GM19238 (cell line): ENCODE data around the gene ARHGEF10L.
"Not testable (repeated sequence)": the region's sequence is repeated elsewhere in the genome, so short reads cannot be mapped to it uniquely, and the experiment has no call there.

Experiments used
- DNase-seq: peaks from one replicate; pipeline ENCODE4 v3.0.0; 2011; ENCODE audit warnings: low spot score; ENCODE audit not compliant: insufficient read length

Gene ARHGEF10L

GRCh38 chr1:17609529-17609928 is 70.0 kb downstream of the ARHGEF10L start:
- no peak for DNase-seq

GRCh38 chr1:17610085-17610484 is 70.6 kb downstream of the ARHGEF10L start:
- DNase-seq: no peak

- no peak for DNase-seq
These were observed 71.2 kb downstream of the ARHGEF10L start for GRCh38 chr1:17610713-17611112.

DNA sequence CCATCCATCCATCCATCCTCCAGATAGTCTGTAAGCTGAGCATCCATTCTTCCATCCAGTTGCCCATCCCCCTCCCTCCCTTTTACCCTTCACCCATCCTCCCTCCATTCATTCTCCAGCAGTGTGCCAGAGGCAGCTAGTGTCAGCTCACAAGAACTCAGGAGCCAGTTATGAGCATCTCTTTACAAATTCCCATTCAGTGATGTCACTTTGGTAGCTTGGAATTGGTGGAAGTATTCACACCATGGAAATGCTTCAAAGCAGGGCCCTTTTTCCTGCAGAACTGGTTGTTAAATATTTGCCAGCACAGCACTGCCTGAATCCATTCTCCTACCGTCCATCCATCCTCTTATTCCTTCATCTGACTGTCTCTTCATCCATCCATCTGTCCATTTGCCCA is 72.5 kb downstream of the ARHGEF10L start:
- no peak for DNase-seq

DNA sequence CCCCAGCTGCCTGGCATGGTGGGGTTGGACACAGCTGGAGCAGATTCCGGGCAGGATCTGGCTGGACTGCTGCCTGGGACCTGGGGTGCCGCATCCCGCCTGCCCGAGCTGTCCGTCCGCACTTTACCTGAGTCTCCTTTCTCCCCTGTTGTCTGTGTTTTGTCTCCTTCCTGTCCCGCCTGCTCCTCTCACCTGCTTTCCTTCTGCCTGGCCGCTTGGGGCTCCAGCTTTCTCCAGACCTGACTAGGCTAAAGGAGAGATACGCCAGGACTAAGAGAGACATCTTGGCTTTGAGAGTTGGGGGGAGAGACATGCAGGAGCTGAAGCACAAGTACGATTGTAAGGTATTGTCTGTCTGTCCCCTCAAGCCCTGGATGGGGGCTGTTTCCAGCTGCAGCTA is 73.3 kb downstream of the ARHGEF10L start:
- no peak for DNase-seq

DNA sequence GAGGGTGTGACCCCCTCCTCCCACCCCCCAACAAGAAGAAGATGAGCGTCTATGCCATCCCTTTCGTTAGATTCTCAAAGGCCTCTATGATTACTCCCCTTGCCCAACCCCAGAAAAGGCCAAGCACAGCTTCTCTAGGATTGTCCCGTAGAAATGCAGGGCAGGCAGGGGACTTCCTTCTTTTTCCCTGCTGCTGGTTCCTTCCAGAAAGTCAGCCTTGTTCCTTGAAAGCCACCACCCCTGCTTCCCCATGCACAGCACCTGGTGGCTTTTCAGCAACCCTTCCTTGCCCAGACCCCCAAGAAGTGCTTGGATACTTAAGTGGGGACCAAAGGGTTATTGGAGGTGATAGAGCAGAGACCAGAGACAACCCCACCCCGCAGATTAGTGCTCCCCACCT is 75.1 kb downstream of the ARHGEF10L start:
- DNase-seq: no peak

DNA sequence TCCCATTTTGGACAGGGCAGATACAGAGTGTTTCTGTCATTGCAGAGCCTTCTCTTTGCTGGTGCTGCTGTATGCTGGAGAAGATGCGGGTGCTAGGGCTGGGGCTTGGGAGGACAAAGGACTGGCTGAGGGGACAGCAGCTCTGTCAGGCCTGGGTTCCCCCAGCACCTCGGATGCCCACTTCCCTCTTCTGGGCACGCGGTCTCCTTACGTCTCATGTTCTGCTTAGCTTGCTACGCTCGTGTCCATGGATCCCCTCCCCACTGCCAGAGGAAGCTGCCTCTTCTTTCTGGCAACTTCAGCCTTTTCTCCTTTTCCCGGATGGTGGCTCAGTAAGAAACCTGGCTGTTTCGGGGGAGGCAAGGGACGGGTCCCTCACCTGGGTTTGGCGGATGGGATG is 75.7 kb downstream of the ARHGEF10L start:
- DNase-seq: no peak

DNA sequence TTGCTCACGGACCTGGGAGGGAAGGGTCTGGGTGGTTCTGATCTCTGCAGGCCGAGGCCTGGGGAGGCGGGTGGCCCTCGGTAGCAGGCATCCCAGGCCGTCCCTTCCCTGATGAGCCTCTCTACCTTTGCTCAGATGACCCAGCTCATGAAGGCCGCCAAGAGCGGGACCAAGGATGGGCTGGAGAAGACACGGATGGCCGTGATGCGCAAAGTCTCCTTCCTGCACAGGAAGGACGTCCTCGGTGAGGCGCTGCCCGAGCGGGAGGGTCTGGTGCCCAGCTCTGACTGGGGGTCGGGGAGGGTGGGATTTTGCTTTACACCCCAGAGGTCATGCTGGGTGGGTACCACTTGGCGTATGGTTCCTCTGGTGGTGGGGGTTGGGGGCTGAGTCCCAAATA is 76.5 kb downstream of the ARHGEF10L start:
- DNase-seq: no peak

- DNase-seq: no peak
These were observed 77.3 kb downstream of the ARHGEF10L start for GRCh38 chr1:17616731-17617279.

- no peak for DNase-seq
These were observed 78.5 kb downstream of the ARHGEF10L start for GRCh38 chr1:17617787-17618557.

- DNase-seq: no peak
These were observed 79.2 kb downstream of the ARHGEF10L start for GRCh38 chr1:17618558-17619247.

GRCh38 chr1:17620448-17620847 is 81.0 kb downstream of the ARHGEF10L start:
- DNase-seq: no peak

DNA sequence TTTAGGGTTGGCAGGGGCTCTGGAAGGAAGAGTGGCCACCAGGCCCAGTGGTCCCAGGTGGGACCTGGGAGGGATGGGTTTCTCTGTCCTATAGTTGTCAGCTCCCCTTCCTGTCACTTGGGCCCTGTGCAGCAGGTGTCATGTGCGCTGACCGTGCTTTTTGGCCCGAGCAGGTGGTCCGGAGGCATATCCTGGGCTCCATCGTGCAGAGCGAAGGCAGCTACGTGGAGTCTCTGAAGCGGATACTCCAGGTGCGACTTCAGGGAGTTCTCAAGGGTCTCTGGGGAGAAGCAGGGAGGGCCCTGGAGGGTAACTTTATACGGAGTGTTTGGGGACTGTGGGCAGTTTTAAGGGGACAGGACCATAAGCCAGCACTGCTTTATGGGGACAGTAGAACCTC is 82.2 kb downstream of the ARHGEF10L start:
- no peak for DNase-seq

DNA sequence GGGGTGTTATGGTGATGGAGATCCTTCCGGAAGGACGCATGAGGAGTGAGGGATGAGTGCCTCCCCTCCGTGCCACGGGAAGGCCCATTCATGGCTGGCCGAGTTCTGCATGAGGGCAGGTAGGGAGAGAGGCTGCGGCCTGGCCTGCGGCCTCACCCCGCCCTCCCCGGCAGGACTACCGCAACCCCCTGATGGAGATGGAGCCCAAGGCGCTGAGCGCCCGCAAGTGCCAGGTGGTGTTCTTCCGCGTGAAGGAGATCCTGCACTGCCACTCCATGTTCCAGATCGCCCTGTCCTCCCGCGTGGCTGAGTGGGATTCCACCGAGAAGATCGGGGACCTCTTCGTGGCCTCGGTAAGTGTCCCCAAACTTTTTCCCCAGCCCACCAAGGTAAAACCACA is 83.3 kb downstream of the ARHGEF10L start:
- no peak for DNase-seq

DNA sequence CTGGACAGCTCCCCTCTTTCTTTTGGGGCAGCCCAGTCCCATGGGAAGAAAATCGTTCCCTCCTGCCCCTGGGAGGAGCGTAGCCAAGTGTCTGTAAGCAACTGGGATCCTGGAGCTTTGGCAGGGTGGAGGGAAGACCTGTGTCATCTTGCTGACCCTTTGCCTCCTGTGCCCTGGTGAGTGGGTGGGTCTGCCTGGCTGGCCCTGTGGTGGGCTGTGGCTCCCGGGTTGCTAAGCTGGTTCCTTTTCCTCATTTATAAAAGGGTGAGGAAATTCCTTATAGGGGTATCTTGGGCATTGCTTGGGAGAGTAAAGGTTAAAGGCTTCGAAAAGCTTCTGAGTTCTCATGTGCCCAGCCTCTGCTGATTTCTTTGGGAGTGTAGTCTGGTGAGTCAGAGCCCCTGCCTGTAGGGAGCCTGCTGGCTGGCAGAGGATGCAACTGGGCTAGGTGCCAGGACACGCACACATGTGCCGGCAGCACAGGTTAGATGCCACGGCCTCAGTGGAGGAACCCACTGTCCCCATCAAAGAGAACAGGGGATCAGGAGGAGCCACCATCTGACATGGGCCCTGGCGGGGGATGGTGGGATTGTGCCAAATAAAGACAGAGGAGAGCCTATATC is 85.2 kb downstream of the ARHGEF10L start:
- no peak for DNase-seq

- DNase-seq: no peak
These were observed 87.9 kb downstream of the ARHGEF10L start for GRCh38 chr1:17627239-17628052.

- not testable (repeated sequence) for DNase-seq
These were observed 89.5 kb downstream of the ARHGEF10L start for GRCh38 chr1:17629046-17629445.

DNA sequence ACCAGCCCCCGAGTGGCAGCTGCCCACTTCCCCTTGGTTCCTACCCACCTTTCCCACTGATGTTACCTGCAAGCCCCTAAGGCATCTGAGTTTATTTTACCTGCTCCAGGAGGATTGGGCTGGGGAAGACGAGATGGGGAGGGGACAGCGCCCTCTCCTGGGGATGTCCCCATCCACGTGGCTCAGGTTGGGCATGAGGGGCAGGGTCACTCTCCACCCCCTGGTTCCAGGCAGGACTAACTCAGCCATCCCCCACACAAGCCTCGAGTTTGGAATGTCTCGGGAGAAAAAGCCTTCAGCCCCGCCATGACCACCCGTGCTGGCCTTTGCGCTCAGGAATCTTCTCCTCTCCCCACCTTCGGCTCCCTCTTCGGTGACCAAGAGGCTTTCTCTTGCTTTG is 90.0 kb downstream of the ARHGEF10L start:
- no peak for DNase-seq

- DNase-seq: no peak
These were observed 90.7 kb downstream of the ARHGEF10L start for GRCh38 chr1:17630048-17630830.

DNA sequence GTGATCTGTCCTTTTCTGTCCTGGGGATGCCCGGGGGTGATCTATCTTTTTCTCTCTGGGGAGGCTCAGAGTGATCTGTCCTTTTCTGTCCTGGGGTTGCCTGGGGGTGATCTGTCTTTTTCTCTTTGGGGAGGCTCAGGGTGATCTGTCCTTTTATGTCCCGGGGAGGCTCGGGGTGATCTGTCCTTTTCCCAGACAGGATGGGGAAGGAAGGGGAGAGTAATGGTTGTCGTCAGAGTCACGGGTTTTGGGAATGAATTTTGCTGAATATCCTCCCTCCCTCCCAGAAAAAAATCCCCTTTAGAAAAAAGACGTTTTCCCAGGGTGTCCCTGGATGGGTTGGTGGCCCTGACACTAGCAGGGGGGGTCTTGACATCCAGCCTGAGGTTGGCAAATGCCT is 91.5 kb downstream of the ARHGEF10L start:
- DNase-seq: no peak

GRCh38 chr1:17631410-17631809 is 91.9 kb downstream of the ARHGEF10L start:
- no peak for DNase-seq
